Upper lobe of left lung (tissue), 6 donors: Measurements from ENCODE around the gene APBB2. TPM values are rescaled to one million over a fixed set of nuclear protein-coding genes. Genes with fewer than 3 reads are reported as not detected.

ENCODE experiments used
- ATAC-seq, 2 donors: fragments of 200-7000 bp; cut with Tn5 transposase; one replicate each; pipeline ENCODE4 v1.9.1; 2022; ENCODE audit warnings: mild to moderate bottlenecking in 2 of 2, moderate library complexity in 2 of 2; ENCODE audit not compliant: low FRiP score in 2 of 2
- DNase-seq, 2 donors: peaks; one replicate each; pipeline ENCODE4 v3.0.0-alpha.2; 2019 to 2020
- H3K27ac ChIP-seq, 4 donors: fragments of 200-600 bp; sonication (generic); one replicate each; pipeline ENCODE4 v1.5.1; 2016 to 2019
- H3K27me3 ChIP-seq, 4 donors: fragments of 200-600 bp; sonication (generic); one replicate each; pipeline ENCODE4 v1.5.1; 2017 to 2019
- H3K36me3 ChIP-seq, 4 donors: fragments of 200-600 bp; sonication (generic); one replicate each; pipeline ENCODE4 v1.5.1; 2016 to 2019
- H3K4me1 ChIP-seq, 4 donors: fragments of 200-600 bp; sonication (generic); one replicate each; pipeline ENCODE4 v1.5.1; 2018 to 2019
- H3K4me3 ChIP-seq, 4 donors: fragments of 200-600 bp; sonication (generic); one replicate each; pipeline ENCODE4 v1.5.1; 2017 to 2019; ENCODE audit warnings: mild to moderate bottlenecking in 2 of 4, moderate library complexity in 1 of 4
- H3K9me3 ChIP-seq, 4 donors: fragments of 200-600 bp; sonication (generic); one replicate each; pipeline ENCODE4 v1.5.1; 2018 to 2019
- EP300 ChIP-seq, 4 donors: sonication (generic); formaldehyde crosslinking; IDR thresholded peaks; one replicate each; pipeline ENCODE4 v1.5.1; 2017; ENCODE audit warnings: antibody characterized with exemption in 4 of 4, control low read depth in 2 of 4
- POLR2A ChIP-seq, 4 donors: fragments of 450-650 bp; IDR thresholded peaks; one replicate each; pipeline ENCODE4 v1.5.1; 2016 to 2017; ENCODE audit warnings: antibody characterized with exemption in 4 of 4, mild to moderate bottlenecking in 2 of 4
- POLR2AphosphoS5 ChIP-seq, 2 donors: sonication (generic); formaldehyde crosslinking; IDR thresholded peaks; one replicate each; pipeline ENCODE4 v1.5.1; 2017; ENCODE audit warnings: antibody characterized with exemption in 2 of 2
- WGBS, 2 donors: methylation state at CpG; one replicate each; pipeline ENCODE4 v1.1.5; 2017 to 2018; 5-methylcytosine and 5-hydroxymethylcytosine counted together
- total RNA-seq, 6 donors: library from RNA; depleted of rRNA in 4 of 6; stranded (reverse); fragments of >200 nt in 4 of 6; gene quantifications; one replicate each; pipeline versions ENCODE4 v1.1.0 to v1.2.1, GENCODE V29; 2016 to 2021
- TF ChIP-seq, protein P1 (sequence below), 6 experiments: fragments of 450-650 bp in 4 of 6; fragments of 200-600 bp in 2 of 6; sonication (generic) in 2 of 6; IDR thresholded peaks; one replicate each; pipeline ENCODE4 v1.5.1; 2016 to 2019; ENCODE audit warnings: antibody characterized with exemption in 6 of 6
- donor health status: DM: no; HTN: no; CAD: no; lungs with moderate emphysema.
- donor health status: DM: no; HTN: yes; CAD: no; lungs with severe emphysema.

Gene APBB2
- total RNA-seq, 6 donors from 2014 or later, result 69.5 to 168 (median 102) TPM

DNA sequence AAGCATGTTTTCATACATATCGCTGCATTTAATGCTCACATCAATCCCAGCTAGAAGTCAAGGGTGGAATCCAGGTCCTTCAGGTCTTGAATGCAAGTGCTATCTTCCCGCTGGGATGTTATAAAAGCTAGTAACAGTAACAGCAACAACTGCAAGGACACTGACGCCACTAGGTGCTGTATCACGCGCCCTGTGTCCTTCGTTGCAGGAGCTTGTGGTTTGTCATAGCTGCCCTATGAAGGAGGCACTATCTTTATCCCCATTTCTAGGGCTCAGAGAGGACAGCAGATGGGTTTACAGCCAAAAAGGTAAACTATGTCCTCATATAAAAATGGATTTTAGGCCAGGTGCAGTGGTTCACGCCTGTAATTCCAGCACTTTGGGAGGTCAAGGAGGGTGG, 261.7 kb downstream of the APBB2 start:
- H3K4me3 ChIP-seq, result no peak overlapping the region
- TF ChIP-seq EP300 (IDR thresholded peaks at IDR 0.05), result no peak
- no peak for TF ChIP-seq POLR2A (IDR thresholded peaks at IDR 0.05)
- no peak for TF ChIP-seq POLR2AphosphoS5 (IDR thresholded peaks at IDR 0.05)
- TF ChIP-seq, protein P1, sequence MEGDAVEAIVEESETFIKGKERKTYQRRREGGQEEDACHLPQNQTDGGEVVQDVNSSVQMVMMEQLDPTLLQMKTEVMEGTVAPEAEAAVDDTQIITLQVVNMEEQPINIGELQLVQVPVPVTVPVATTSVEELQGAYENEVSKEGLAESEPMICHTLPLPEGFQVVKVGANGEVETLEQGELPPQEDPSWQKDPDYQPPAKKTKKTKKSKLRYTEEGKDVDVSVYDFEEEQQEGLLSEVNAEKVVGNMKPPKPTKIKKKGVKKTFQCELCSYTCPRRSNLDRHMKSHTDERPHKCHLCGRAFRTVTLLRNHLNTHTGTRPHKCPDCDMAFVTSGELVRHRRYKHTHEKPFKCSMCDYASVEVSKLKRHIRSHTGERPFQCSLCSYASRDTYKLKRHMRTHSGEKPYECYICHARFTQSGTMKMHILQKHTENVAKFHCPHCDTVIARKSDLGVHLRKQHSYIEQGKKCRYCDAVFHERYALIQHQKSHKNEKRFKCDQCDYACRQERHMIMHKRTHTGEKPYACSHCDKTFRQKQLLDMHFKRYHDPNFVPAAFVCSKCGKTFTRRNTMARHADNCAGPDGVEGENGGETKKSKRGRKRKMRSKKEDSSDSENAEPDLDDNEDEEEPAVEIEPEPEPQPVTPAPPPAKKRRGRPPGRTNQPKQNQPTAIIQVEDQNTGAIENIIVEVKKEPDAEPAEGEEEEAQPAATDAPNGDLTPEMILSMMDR (IDR thresholded peaks at IDR 0.05), result no peak
- 92 to 98% methylated on average over 7 of the region's 7 CpGs for WGBS, 2 donors
- no peak for DNase-seq
- no peaks in the 10 kb centered on the region for H3K27me3 ChIP-seq
- peaks cover 5 to 15% (median 13%) of the 10 kb centered on the region in 4 donors for H3K4me1 ChIP-seq
- H3K27ac ChIP-seq, result peak overlapping the region in 1 of 4 donors; percentile 74
- no peaks in the 10 kb centered on the region for H3K36me3 ChIP-seq
- ATAC-seq, result no peak
- no peaks in the 10 kb centered on the region for H3K9me3 ChIP-seq

DNA sequence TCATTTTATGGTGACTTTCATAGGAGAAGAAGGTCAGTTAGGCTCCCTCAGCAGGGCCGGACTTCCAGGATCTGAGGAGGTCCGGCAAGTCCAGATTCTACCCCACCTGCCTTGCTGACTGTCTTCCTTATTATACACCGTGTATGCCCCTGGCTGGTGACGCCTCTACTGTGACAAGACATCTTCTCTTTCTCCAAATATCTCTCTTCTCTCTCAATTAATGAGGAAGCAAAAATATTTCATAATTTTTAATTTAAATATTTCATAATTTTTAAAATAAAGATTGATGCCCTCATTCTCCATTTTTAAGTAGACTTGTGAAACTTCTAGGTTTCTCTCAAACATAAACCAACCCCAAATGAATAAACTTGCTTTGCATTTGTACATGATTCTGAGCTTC, 262.1 kb downstream of the APBB2 start:
- no peaks in the 10 kb centered on the region for H3K9me3 ChIP-seq
- H3K4me1 ChIP-seq, result peaks cover 5 to 15% (median 13%) of the 10 kb centered on the region in 4 donors
- no peak overlapping the region for H3K4me3 ChIP-seq
- H3K27me3 ChIP-seq, result no peaks in the 10 kb centered on the region
- WGBS, 2 donors, result 85 to 90% methylated on average over 4 of the region's 4 CpGs
- no peaks in the 10 kb centered on the region for H3K36me3 ChIP-seq
- no peak for TF ChIP-seq POLR2AphosphoS5 (IDR thresholded peaks at IDR 0.05)
- TF ChIP-seq POLR2A (IDR thresholded peaks at IDR 0.05), result no peak
- TF ChIP-seq, protein P1 (IDR thresholded peaks at IDR 0.05), result no peak
- TF ChIP-seq EP300 (IDR thresholded peaks at IDR 0.05), result no peak
- H3K27ac ChIP-seq, result no peak overlapping the region
- DNase-seq (no peak), ATAC-seq (no peak)

DNA sequence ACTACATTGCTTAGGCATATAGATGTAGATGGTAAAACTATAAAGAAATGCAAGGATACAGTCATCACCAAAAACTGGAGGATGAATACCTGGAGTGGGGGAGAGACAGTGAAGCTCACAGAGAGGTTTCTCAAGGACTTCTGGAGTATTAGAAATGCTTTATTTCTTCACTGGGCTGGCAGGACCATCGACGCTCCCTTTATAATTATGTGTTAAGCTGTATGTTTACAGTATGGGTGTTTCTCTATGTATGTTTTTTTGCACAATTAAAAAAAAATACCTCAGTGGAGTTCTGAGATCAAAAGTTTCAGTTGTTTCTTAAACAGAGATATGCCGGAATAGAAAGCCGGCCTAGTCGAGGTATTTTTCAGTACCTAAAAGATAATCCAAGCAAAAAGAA, 263.3 kb downstream of the APBB2 start:
- DNase-seq (no peak), ATAC-seq (no peak)
- Histone ChIP-seq H3K36me3 (no peaks in the 10 kb centered on the region), H3K4me1 (peaks cover 5 to 15% (median 13%) of the 10 kb centered on the region in 4 donors), H3K9me3 (no peaks in the 10 kb centered on the region), H3K27ac (no peak overlapping the region), H3K4me3 (no peak overlapping the region), H3K27me3 (no peaks in the 10 kb centered on the region)
- TF ChIP-seq POLR2AphosphoS5 (IDR thresholded peaks at IDR 0.05) (no peak), POLR2A (IDR thresholded peaks at IDR 0.05) (no peak), EP300 (IDR thresholded peaks at IDR 0.05) (no peak)
- TF ChIP-seq, protein P1 (IDR thresholded peaks at IDR 0.05), result no peak
- 94 to 95% methylated on average over 5 of the region's 5 CpGs for WGBS, 2 donors

DNA sequence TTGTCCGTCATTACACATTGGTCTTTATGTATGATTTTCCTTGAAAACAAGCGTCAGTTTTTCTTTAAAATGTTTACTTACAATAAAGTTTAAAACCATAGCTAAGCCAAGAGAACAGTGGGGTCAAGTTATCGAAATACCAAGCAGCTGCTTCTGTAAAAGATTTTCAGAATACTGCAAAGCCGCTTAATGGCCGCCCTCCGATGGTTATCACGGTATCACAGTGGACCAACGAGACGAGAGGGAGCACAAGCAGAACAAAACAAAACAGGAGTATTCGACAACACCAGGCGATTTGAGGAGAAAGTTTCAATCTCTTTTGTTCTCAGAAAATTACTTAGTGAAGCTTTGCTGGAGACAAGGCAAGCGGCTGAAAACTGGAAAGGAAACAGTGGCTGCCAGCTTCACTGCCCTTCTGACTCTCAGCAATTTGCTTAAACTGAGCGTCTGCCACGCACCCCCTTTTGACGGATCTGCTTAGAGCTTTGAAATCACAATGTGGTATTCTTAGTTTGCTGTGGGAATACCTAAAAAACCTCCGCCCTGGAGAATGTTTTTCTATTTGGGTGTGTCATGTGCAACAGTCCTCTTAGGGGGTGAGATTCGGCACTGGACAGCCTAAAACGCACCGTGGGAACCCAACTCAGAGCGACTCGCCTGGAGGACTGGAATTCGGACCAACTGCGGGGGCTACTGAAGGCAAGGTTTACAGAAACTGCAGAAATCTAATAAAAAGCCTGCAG, 264.8 kb downstream of the APBB2 start:
- WGBS, 2 donors, result 81 to 85% methylated on average over 23 of the region's 23 CpGs
- Histone ChIP-seq H3K27me3 (no peaks in the 10 kb centered on the region), H3K4me1 (peaks cover 5 to 15% (median 12%) of the 10 kb centered on the region in 4 donors), H3K27ac (no peak overlapping the region), H3K36me3 (peaks cover 0 to 2% (median 0%) of the 10 kb centered on the region in 4 donors), H3K9me3 (no peaks in the 10 kb centered on the region), H3K4me3 (no peak overlapping the region)
- ATAC-seq (no peak), DNase-seq (no peak)
- TF ChIP-seq EP300 (IDR thresholded peaks at IDR 0.05) (no peak), POLR2AphosphoS5 (IDR thresholded peaks at IDR 0.05) (no peak), POLR2A (IDR thresholded peaks at IDR 0.05) (no peak)

DNA sequence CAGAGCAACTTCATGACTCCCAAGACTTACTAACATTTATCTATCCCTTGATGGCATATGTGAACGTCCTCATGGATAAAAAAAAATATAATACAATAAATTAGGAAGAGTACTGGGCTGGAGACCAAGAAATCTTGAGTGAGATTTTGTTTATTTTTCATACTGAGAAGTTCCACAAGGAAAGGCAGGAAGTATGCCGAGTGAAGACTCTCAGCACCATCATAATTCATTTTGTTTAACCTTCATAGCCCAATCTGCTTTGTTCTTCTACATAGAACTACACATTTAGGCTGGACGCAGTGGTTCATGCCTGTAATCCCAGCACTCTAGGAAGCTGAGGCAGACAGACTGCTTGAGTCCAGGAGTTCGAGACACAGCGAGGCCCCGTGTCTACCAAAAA, 266.3 kb downstream of the APBB2 start:
- no peaks in the 10 kb centered on the region for H3K27me3 ChIP-seq
- DNase-seq (no peak), ATAC-seq (no peak)
- no peak overlapping the region for H3K27ac ChIP-seq
- H3K9me3 ChIP-seq, result no peaks in the 10 kb centered on the region
- no peak for TF ChIP-seq EP300 (IDR thresholded peaks at IDR 0.05)
- no peak for TF ChIP-seq POLR2A (IDR thresholded peaks at IDR 0.05)
- no peak for TF ChIP-seq POLR2AphosphoS5 (IDR thresholded peaks at IDR 0.05)
- TF ChIP-seq, protein P1 (IDR thresholded peaks at IDR 0.05), result no peak
- peaks cover 0 to 13% (median 0%) of the 10 kb centered on the region in 4 donors for H3K36me3 ChIP-seq
- 35 to 63% methylated on average over 6 of the region's 6 CpGs for WGBS, 2 donors
- H3K4me3 ChIP-seq, result no peak overlapping the region
- H3K4me1 ChIP-seq, result peaks cover 0 to 5% (median 2%) of the 10 kb centered on the region in 4 donors
